Measurements from ENCODE around the gene SLC16A3. TPM values are rescaled to one million over a fixed set of nuclear protein-coding genes. Genes with fewer than 3 reads are reported as not detected.

The SLC16A3 gene
- total RNA-seq, 1 donor from 2014 or later: 1.5 TPM

GRCh38 chr17:82219083-82219482 lies 9.8 kb upstream of the SLC16A3 start:
- no peak for TF ChIP-seq CTCF (conservative IDR thresholded peaks at IDR 0.05)
- Mint-ChIP-seq H3K36me3 (ENCODE audit: low read depth) (no peaks in the 10 kb centered on the region), H3K27ac (ENCODE audit: unreplicated experiment) (no peak overlapping the region), H3K27me3 (ENCODE audit: low read depth) (peaks cover 2% of the 10 kb centered on the region), H3K4me1 (no peaks in the 10 kb centered on the region), H3K4me3 (no peak overlapping the region), H3K9me3 (no peaks in the 10 kb centered on the region)
- no peak for DNase-seq (ENCODE audit: low read depth, low spot score)

- H3K27ac Mint-ChIP-seq (ENCODE audit: unreplicated experiment): no peak overlapping the region
- H3K4me1 Mint-ChIP-seq: no peaks in the 10 kb centered on the region
- peaks cover 2% of the 10 kb centered on the region for H3K27me3 Mint-ChIP-seq (ENCODE audit: low read depth)
- no peak for DNase-seq (ENCODE audit: low read depth, low spot score)
- no peaks in the 10 kb centered on the region for H3K9me3 Mint-ChIP-seq
- no peaks in the 10 kb centered on the region for H3K36me3 Mint-ChIP-seq (ENCODE audit: low read depth)
- TF ChIP-seq CTCF (conservative IDR thresholded peaks at IDR 0.05): no peak
- H3K4me3 Mint-ChIP-seq: no peak overlapping the region
Measured at GRCh38 chr17:82219753-82220709, 8.8 kb upstream of the SLC16A3 start.

GRCh38 chr17:82221341-82221902 lies 7.4 kb upstream of the SLC16A3 start:
- TF ChIP-seq CTCF (conservative IDR thresholded peaks at IDR 0.05): no peak
- Mint-ChIP-seq H3K36me3 (ENCODE audit: low read depth) (no peaks in the 10 kb centered on the region), H3K4me1 (no peaks in the 10 kb centered on the region), H3K27me3 (ENCODE audit: low read depth) (peaks cover 2% of the 10 kb centered on the region), H3K9me3 (no peaks in the 10 kb centered on the region), H3K4me3 (no peak overlapping the region), H3K27ac (ENCODE audit: unreplicated experiment) (no peak overlapping the region)
- no peak for DNase-seq (ENCODE audit: low read depth, low spot score)

GRCh38 chr17:82222816-82223215 lies 6.0 kb upstream of the SLC16A3 start:
- Mint-ChIP-seq H3K9me3 (no peaks in the 10 kb centered on the region), H3K36me3 (ENCODE audit: low read depth) (no peaks in the 10 kb centered on the region), H3K4me3 (no peak overlapping the region), H3K4me1 (no peaks in the 10 kb centered on the region), H3K27ac (ENCODE audit: unreplicated experiment) (no peak overlapping the region), H3K27me3 (ENCODE audit: low read depth) (peaks cover 11% of the 10 kb centered on the region)
- no peak for DNase-seq (ENCODE audit: low read depth, low spot score)
- no peak for TF ChIP-seq CTCF (conservative IDR thresholded peaks at IDR 0.05)

- TF ChIP-seq CTCF (conservative IDR thresholded peaks at IDR 0.05): no peak
- no peak for DNase-seq (ENCODE audit: low read depth, low spot score)
- H3K27ac Mint-ChIP-seq (ENCODE audit: unreplicated experiment): no peak overlapping the region
- H3K36me3 Mint-ChIP-seq (ENCODE audit: low read depth): no peaks in the 10 kb centered on the region
- no peak overlapping the region for H3K4me3 Mint-ChIP-seq
- peaks cover 18% of the 10 kb centered on the region for H3K27me3 Mint-ChIP-seq (ENCODE audit: low read depth)
- H3K4me1 Mint-ChIP-seq: no peaks in the 10 kb centered on the region
- H3K9me3 Mint-ChIP-seq: no peaks in the 10 kb centered on the region
Measured at GRCh38 chr17:82223517-82223916, 5.3 kb upstream of the SLC16A3 start.

Measured in neural crest cell (in vitro differentiated cells).